CD4-positive, alpha-beta T cell treated with Interleukin-1 beta for 1 hour (primary cell): ENCODE results near the gene MCTP2.

Source experiments
- DNase-seq, 2 donors: peaks; one replicate each; pipeline ENCODE4 v3.0.0-alpha.2; 2020 to 2022

The MCTP2 gene

GRCh38 chr15:94230883-94231722, at the start of gene MCTP2:
Gene MCTP2, plus strand, starts transcription at chr15:94231561. Its CDS starts 66,705 bp downstream, at chr15:94298266.
- DNase-seq, result peak; percentile 85 to 91

GRCh38 chr15:94182883-94183282, 48.5 kb upstream of the MCTP2 start:
- no peak for DNase-seq

- no peak for DNase-seq
Observed at GRCh38 chr15:94185547-94186236, 45.7 kb upstream of the MCTP2 start.

- no peak for DNase-seq
Observed at GRCh38 chr15:94186770-94187331, 44.5 kb upstream of the MCTP2 start.

- DNase-seq, result no peak
Observed at GRCh38 chr15:94193906-94194305, 37.5 kb upstream of the MCTP2 start.

GRCh38 chr15:94196531-94196930, 34.8 kb upstream of the MCTP2 start:
- DNase-seq, result no peak

- no peak for DNase-seq
Observed at GRCh38 chr15:94198633-94199032, 32.7 kb upstream of the MCTP2 start.

GRCh38 chr15:94199725-94200124, 31.6 kb upstream of the MCTP2 start:
- DNase-seq, result no peak

- no peak for DNase-seq
Observed at GRCh38 chr15:94203306-94203705, 28.1 kb upstream of the MCTP2 start.

GRCh38 chr15:94205366-94205765, 26.0 kb upstream of the MCTP2 start:
- DNase-seq, result no peak

GRCh38 chr15:94206463-94207167, 24.7 kb upstream of the MCTP2 start:
- peak in 1 of 2 donors; percentile 7 for DNase-seq

GRCh38 chr15:94212291-94212690, 19.1 kb upstream of the MCTP2 start:
- no peak for DNase-seq

- DNase-seq, result no peak
Observed at GRCh38 chr15:94225616-94226015, 5.7 kb upstream of the MCTP2 start.

GRCh38 chr15:94228611-94229010, 2.8 kb upstream of the MCTP2 start:
- no peak for DNase-seq

- DNase-seq, result peak; percentile 48 to 71
Observed at GRCh38 chr15:94229591-94230369, 1.6 kb upstream of the MCTP2 start.

GRCh38 chr15:94230431-94230882, 904 bp upstream of the MCTP2 start:
- DNase-seq, result no peak

- DNase-seq, result no peak
Observed at GRCh38 chr15:94231723-94232468, 535 bp downstream of the MCTP2 start.

GRCh38 chr15:94233441-94233840, 2.1 kb downstream of the MCTP2 start:
- DNase-seq, result no peak

- DNase-seq, result no peak
Observed at GRCh38 chr15:94234300-94234699, 2.9 kb downstream of the MCTP2 start.

GRCh38 chr15:94235041-94235440, 3.7 kb downstream of the MCTP2 start:
- DNase-seq, result no peak

GRCh38 chr15:94235646-94236045, 4.3 kb downstream of the MCTP2 start:
- DNase-seq, result no peak

- no peak for DNase-seq
Observed at GRCh38 chr15:94236608-94237007, 5.2 kb downstream of the MCTP2 start.
